Esophagus squamous epithelium (tissue), 5 donors: ENCODE results near the gene MAOA. TPM values are rescaled to one million over a fixed set of nuclear protein-coding genes. Genes with fewer than 3 reads are reported as not detected.

ENCODE experiments used
- DNase-seq: peaks from one replicate; lab custom pipeline; 2025; lab: John Stamatoyannopoulos, UW
- H3K27ac ChIP-seq, 4 donors: fragments of 200-600 bp; sonication (generic); one replicate each; pipeline ENCODE4 v1.5.1; 2016 to 2019; ENCODE audit warnings: mild to moderate bottlenecking in 1 of 4
- H3K27me3 ChIP-seq, 4 donors: fragments of 200-600 bp; sonication (generic); 1 replicate in 3 of 4; 2 replicates in 1 of 4; pipeline versions ENCODE4 v1.5.1 to v1.6.0; 2017 to 2021; ENCODE audit warnings: antibody characterized with exemption in 1 of 4
- H3K36me3 ChIP-seq, 3 donors: fragments of 200-600 bp; sonication (generic); one replicate each; pipeline ENCODE4 v1.5.1; 2016 to 2019
- H3K4me1 ChIP-seq, 3 donors: fragments of 200-600 bp; sonication (generic); one replicate each; pipeline ENCODE4 v1.5.1; 2017 to 2019
- H3K4me3 ChIP-seq, 4 donors: fragments of 200-600 bp; sonication (generic); 1 replicate in 3 of 4; 2 replicates in 1 of 4; pipeline ENCODE4 v1.5.1; 2016 to 2019; ENCODE audit warnings: mild to moderate bottlenecking in 2 of 4, moderate library complexity in 1 of 4
- H3K9me3 ChIP-seq, 3 donors: fragments of 200-600 bp; sonication (generic); one replicate each; pipeline ENCODE4 v1.5.1; 2016 to 2019
- POLR2A ChIP-seq, 4 donors: fragments of 450-650 bp; IDR thresholded peaks; one replicate each; pipeline ENCODE4 v1.6.1; 2017; ENCODE audit warnings: antibody characterized with exemption in 4 of 4, mild to moderate bottlenecking in 4 of 4, moderate library complexity in 3 of 4
- WGBS, 2 donors: methylation state at CpG; one replicate each; pipeline ENCODE4 v1.1.5; 2018; 5-methylcytosine and 5-hydroxymethylcytosine counted together
- intact Hi-C: fragments of 100-400 bp; cut with DNase I; formaldehyde crosslinking; loops from one replicate; pipeline ENCODE4 v1.15.0; 2022
- total RNA-seq, 4 donors: library from RNA; depleted of rRNA; stranded (reverse); fragments of >200 nt; gene quantifications; one replicate each; pipeline ENCODE4 v1.1.0, GENCODE V29; 2016
- TF ChIP-seq, protein P1 (sequence below), 6 experiments: fragments of 450-650 bp in 4 of 6; fragments of 200-600 bp in 2 of 6; sonication (generic) in 2 of 6; IDR thresholded peaks; one replicate each; pipeline ENCODE4 v1.5.1; 2016 to 2019; ENCODE audit warnings: antibody characterized with exemption in 6 of 6, mild to moderate bottlenecking in 4 of 6, moderate library complexity in 4 of 6
- donor health status: DM: yes; HTN: yes; CAD: no.

The MAOA gene
- total RNA-seq, 4 donors from 2014 or later, result 70.3 to 183 (median 128) TPM

DNA sequence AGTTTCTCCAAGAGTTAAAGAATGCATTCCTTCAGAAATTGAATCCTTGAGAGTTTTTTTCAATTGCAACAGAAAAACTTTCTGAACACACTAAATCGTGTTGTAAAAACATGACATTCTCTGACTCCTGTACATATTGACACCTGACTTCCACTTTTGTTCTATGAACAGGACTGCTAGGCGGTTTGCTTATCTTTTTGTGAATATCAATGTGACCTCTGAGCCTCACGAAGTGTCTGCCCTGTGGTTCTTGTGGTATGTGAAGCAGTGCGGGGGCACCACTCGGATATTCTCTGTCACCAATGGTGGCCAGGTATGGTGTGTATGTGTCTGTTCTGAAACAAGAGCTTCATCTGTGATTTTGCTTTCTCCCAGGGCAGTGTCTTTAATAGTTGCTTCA lies 71.9 kb downstream of the MAOA start:
- H3K4me3 ChIP-seq, result no peak overlapping the region
- no peak for DNase-seq
- intact Hi-C loops, result no loop called here
- no peaks in the 10 kb centered on the region for H3K9me3 ChIP-seq
- 73 to 82% methylated on average over 4 to 5 of the region's 5 CpGs for WGBS, 2 donors
- H3K4me1 ChIP-seq, result no peaks in the 10 kb centered on the region
- H3K36me3 ChIP-seq, result peaks cover 0 to 62% (median 0%) of the 10 kb centered on the region in 3 donors
- TF ChIP-seq, protein P1, sequence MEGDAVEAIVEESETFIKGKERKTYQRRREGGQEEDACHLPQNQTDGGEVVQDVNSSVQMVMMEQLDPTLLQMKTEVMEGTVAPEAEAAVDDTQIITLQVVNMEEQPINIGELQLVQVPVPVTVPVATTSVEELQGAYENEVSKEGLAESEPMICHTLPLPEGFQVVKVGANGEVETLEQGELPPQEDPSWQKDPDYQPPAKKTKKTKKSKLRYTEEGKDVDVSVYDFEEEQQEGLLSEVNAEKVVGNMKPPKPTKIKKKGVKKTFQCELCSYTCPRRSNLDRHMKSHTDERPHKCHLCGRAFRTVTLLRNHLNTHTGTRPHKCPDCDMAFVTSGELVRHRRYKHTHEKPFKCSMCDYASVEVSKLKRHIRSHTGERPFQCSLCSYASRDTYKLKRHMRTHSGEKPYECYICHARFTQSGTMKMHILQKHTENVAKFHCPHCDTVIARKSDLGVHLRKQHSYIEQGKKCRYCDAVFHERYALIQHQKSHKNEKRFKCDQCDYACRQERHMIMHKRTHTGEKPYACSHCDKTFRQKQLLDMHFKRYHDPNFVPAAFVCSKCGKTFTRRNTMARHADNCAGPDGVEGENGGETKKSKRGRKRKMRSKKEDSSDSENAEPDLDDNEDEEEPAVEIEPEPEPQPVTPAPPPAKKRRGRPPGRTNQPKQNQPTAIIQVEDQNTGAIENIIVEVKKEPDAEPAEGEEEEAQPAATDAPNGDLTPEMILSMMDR (IDR thresholded peaks at IDR 0.05), result no peak
- no peak for TF ChIP-seq POLR2A (IDR thresholded peaks at IDR 0.05)
- no peaks in the 10 kb centered on the region for H3K27me3 ChIP-seq
- H3K27ac ChIP-seq, result no peak overlapping the region

DNA sequence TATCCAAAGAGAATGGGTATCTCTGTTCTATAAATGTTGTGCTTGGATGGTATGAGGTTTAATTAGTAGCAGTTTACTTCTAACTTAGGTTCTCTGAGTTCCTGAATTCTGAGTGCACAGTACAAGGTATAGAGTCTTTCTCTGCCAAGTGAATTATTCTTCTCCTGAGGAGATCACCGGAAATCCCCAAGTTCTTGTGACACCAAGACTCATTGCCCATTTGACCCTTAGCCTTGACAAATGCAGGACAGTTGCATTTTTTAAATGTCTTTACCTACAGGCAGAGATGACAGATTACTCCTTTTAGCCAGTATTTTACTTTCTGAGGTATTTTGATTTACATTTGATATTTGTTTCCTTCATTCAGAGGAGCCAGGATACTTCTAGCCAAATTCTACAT lies 72.9 kb downstream of the MAOA start:
- intact Hi-C loops, result no loop called here
- no peak overlapping the region for H3K27ac ChIP-seq
- TF ChIP-seq, protein P1 (IDR thresholded peaks at IDR 0.05), result no peak
- no peak for TF ChIP-seq POLR2A (IDR thresholded peaks at IDR 0.05)
- 70 to 86% methylated on average over 1 of the region's 1 CpG for whole genome bisulfite sequencing, 2 donors
- H3K4me1 ChIP-seq, result no peaks in the 10 kb centered on the region
- H3K27me3 ChIP-seq, result no peaks in the 10 kb centered on the region
- no peak overlapping the region for H3K4me3 ChIP-seq
- no peak for DNase-seq
- no peaks in the 10 kb centered on the region for H3K9me3 ChIP-seq
- H3K36me3 ChIP-seq, result peaks cover 0 to 71% (median 0%) of the 10 kb centered on the region in 3 donors

DNA sequence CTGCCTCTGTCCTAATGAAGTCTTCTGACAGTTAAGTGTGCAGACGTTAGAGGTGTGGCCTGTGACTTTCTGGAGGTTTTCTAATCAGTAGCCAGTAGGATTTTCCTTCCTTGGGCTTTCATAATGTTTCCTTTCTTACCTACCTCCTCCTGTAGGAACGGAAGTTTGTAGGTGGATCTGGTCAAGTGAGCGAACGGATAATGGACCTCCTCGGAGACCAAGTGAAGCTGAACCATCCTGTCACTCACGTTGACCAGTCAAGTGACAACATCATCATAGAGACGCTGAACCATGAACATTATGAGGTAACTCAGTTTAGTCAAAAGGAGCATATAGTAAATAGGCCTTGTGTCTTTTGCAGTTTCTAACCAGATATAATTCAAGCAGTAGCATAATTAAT lies 75.0 kb downstream of the MAOA start:
- 88 to 93% methylated on average over 5 to 7 of the region's 7 CpGs for WGBS, 2 donors
- Histone ChIP-seq H3K4me3 (no peak overlapping the region), H3K4me1 (no peaks in the 10 kb centered on the region), H3K27me3 (no peaks in the 10 kb centered on the region), H3K27ac (no peak overlapping the region), H3K9me3 (no peaks in the 10 kb centered on the region), H3K36me3 (peaks cover 0 to 90% (median 6%) of the 10 kb centered on the region in 3 donors)
- DNase-seq, result no peak
- intact Hi-C loops, result no loop called here
- TF ChIP-seq POLR2A (IDR thresholded peaks at IDR 0.05), result no peak
- TF ChIP-seq, protein P1 (IDR thresholded peaks at IDR 0.05), result no peak

DNA sequence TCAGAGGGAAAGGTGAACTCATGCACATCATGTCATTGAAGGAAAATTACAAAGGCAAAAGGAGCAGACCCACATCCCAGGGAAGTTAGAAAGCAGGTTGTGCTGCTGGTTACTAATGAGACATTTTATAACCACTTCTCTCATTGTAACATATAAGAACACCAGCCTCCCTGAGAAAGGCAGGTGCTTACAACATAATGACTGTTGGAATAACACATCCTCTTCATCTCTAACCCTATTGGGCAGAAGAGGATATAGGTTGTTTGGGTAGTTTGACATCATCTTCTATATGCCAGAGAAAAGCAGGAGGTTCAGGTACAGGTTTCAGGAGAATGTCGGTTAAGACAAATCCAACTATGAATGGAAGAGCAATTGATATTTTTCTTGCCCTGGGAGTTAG lies 77.6 kb downstream of the MAOA start:
- H3K4me1 ChIP-seq, result no peaks in the 10 kb centered on the region
- H3K27ac ChIP-seq, result no peak overlapping the region
- no peaks in the 10 kb centered on the region for H3K9me3 ChIP-seq
- peaks cover 0 to 92% (median 6%) of the 10 kb centered on the region in 3 donors for H3K36me3 ChIP-seq
- TF ChIP-seq, protein P1 (IDR thresholded peaks at IDR 0.05), result no peak
- no peak for TF ChIP-seq POLR2A (IDR thresholded peaks at IDR 0.05)
- intact Hi-C loops, result no loop called here
- no peak for DNase-seq
- no peak overlapping the region for H3K4me3 ChIP-seq
- WGBS, 2 donors, result 89 to 100% methylated on average over 1 of the region's 1 CpG
- no peaks in the 10 kb centered on the region for H3K27me3 ChIP-seq

DNA sequence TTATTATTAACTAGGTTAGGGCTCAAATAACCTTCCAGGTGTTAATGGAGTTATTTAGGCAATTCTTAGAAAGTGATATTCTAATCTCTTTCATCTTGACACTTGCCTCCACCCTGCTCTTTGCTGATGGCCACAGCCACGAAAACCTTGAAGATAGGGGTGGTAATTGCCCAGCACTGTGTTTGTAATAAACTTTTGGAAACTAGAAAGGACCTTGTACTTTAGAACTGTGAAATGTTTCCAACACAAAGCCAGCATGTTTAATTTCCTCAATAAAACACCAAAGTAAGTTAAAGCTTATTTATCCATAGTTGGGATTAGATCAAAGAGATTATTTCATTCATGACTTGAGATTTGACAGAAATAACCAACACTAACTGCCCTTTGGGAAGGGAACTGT lies 78.3 kb downstream of the MAOA start:
- Histone ChIP-seq H3K36me3 (peaks cover 0 to 88% (median 6%) of the 10 kb centered on the region in 3 donors), H3K4me1 (no peaks in the 10 kb centered on the region), H3K27ac (no peak overlapping the region), H3K27me3 (no peaks in the 10 kb centered on the region), H3K9me3 (no peaks in the 10 kb centered on the region), H3K4me3 (no peak overlapping the region)
- no peak for DNase-seq
- WGBS, 2 donors, result 42 to 100% methylated on average over 1 of the region's 1 CpG
- TF ChIP-seq POLR2A (IDR thresholded peaks at IDR 0.05), result no peak
- TF ChIP-seq, protein P1 (IDR thresholded peaks at IDR 0.05), result no peak
- intact Hi-C loops, result no loop called here
